Measurements from ENCODE around the gene INO80D. TPM values are rescaled to one million over a fixed set of nuclear protein-coding genes. Genes with fewer than 3 reads are reported as not detected.

INO80D gene
- total and polyA plus RNA-seq, 2 of the 13 experiments (the other 11 are each of a cell fraction or from before 2014, with no cell fraction given) = 7.6 to 7.9 TPM

- TF ChIP-seq, protein P1, sequence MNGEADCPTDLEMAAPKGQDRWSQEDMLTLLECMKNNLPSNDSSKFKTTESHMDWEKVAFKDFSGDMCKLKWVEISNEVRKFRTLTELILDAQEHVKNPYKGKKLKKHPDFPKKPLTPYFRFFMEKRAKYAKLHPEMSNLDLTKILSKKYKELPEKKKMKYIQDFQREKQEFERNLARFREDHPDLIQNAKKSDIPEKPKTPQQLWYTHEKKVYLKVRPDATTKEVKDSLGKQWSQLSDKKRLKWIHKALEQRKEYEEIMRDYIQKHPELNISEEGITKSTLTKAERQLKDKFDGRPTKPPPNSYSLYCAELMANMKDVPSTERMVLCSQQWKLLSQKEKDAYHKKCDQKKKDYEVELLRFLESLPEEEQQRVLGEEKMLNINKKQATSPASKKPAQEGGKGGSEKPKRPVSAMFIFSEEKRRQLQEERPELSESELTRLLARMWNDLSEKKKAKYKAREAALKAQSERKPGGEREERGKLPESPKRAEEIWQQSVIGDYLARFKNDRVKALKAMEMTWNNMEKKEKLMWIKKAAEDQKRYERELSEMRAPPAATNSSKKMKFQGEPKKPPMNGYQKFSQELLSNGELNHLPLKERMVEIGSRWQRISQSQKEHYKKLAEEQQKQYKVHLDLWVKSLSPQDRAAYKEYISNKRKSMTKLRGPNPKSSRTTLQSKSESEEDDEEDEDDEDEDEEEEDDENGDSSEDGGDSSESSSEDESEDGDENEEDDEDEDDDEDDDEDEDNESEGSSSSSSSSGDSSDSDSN (CRISPR knock-in tag; IDR thresholded peaks at IDR 0.05) = peak; percentile 100
- TF ChIP-seq ZNF12 (CRISPR knock-in tag; IDR thresholded peaks at IDR 0.05) (peak; percentile 26; the same call in 1 of the 2 replicates), ZNF558 (CRISPR knock-in tag; IDR thresholded peaks at IDR 0.05; ENCODE audit: borderline replicate concordance) (peak; percentile 70; the same call in 1 of the 2 replicates), SMARCC2 (IDR thresholded peaks at IDR 0.05) (no peak), TAF1 (CRISPR knock-in tag; IDR thresholded peaks at IDR 0.05) (peak; percentile 85), BORCS8-MEF2B (CRISPR knock-in tag; IDR thresholded peaks at IDR 0.05) (peak; percentile 69; the same call in 1 of the 2 replicates), KDM3A (CRISPR knock-in tag; IDR thresholded peaks at IDR 0.05; ENCODE audit: low read depth) (no peak; the same call in 1 of the 2 replicates), RFX5 (IDR thresholded peaks at IDR 0.05; ENCODE audit: low read depth, low read length) (no peak), CREM (IDR thresholded peaks at IDR 0.05) (peak; percentile 6; the same call in 1 of the 2 replicates), CREM (CRISPR knock-in tag; IDR thresholded peaks at IDR 0.05) (no peak), ZNF792 (CRISPR knock-in tag; IDR thresholded peaks at IDR 0.05) (no peak; the same call in 1 of the 2 replicates), ZSCAN5A (CRISPR knock-in tag; IDR thresholded peaks at IDR 0.05; ENCODE audit: borderline replicate concordance) (0 out of 2 replicates have a peak, but pooled peaks have one; percentile 70), MAFG (CRISPR knock-in tag; IDR thresholded peaks at IDR 0.05) (no peak), ZNF550 (CRISPR knock-in tag; IDR thresholded peaks at IDR 0.05; ENCODE audit: borderline replicate concordance) (no peak), SIX4 (CRISPR knock-in tag; IDR thresholded peaks at IDR 0.05) (0 out of 2 replicates have a peak, but pooled peaks have one; percentile 25), ZMYM4 (CRISPR knock-in tag; IDR thresholded peaks at IDR 0.05) (peak; percentile 45; the same call in 1 of the 2 replicates), ZNF567 (CRISPR knock-in tag; IDR thresholded peaks at IDR 0.05; ENCODE audit: borderline replicate concordance) (no peak), HMGA1 (CRISPR knock-in tag; conservative IDR thresholded peaks at IDR 0.05) (no peak), MAFK (conservative IDR thresholded peaks at IDR 0.05 in 1 of 2, IDR thresholded peaks at IDR 0.05 in 1 of 2; ENCODE audit: low read length in 2 of 2) (no peak), ZNF549 (CRISPR knock-in tag; IDR thresholded peaks at IDR 0.05) (0 out of 2 replicates have a peak, but pooled peaks have one; percentile 16)
- TF ChIP-seq, protein P2, sequence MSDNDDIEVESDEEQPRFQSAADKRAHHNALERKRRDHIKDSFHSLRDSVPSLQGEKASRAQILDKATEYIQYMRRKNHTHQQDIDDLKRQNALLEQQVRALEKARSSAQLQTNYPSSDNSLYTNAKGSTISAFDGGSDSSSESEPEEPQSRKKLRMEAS (IDR thresholded peaks at IDR 0.05) = no peak
- TF ChIP-seq, protein P3, sequence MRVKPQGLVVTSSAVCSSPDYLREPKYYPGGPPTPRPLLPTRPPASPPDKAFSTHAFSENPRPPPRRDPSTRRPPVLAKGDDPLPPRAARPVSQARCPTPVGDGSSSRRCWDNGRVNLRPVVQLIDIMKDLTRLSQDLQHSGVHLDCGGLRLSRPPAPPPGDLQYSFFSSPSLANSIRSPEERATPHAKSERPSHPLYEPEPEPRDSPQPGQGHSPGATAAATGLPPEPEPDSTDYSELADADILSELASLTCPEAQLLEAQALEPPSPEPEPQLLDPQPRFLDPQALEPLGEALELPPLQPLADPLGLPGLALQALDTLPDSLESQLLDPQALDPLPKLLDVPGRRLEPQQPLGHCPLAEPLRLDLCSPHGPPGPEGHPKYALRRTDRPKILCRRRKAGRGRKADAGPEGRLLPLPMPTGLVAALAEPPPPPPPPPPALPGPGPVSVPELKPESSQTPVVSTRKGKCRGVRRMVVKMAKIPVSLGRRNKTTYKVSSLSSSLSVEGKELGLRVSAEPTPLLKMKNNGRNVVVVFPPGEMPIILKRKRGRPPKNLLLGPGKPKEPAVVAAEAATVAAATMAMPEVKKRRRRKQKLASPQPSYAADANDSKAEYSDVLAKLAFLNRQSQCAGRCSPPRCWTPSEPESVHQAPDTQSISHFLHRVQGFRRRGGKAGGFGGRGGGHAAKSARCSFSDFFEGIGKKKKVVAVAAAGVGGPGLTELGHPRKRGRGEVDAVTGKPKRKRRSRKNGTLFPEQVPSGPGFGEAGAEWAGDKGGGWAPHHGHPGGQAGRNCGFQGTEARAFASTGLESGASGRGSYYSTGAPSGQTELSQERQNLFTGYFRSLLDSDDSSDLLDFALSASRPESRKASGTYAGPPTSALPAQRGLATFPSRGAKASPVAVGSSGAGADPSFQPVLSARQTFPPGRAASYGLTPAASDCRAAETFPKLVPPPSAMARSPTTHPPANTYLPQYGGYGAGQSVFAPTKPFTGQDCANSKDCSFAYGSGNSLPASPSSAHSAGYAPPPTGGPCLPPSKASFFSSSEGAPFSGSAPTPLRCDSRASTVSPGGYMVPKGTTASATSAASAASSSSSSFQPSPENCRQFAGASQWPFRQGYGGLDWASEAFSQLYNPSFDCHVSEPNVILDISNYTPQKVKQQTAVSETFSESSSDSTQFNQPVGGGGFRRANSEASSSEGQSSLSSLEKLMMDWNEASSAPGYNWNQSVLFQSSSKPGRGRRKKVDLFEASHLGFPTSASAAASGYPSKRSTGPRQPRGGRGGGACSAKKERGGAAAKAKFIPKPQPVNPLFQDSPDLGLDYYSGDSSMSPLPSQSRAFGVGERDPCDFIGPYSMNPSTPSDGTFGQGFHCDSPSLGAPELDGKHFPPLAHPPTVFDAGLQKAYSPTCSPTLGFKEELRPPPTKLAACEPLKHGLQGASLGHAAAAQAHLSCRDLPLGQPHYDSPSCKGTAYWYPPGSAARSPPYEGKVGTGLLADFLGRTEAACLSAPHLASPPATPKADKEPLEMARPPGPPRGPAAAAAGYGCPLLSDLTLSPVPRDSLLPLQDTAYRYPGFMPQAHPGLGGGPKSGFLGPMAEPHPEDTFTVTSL (CRISPR knock-in tag; IDR thresholded peaks at IDR 0.05; ENCODE audit: borderline replicate concordance) = peak; percentile 68; the same call in 1 of the 2 replicates
These were observed at the start of gene INO80D (continued) for GRCh38 chr2:206085742-206086445.

Data from HepG2 (cell line).